ENCODE data around the gene FAM209B.
"Not testable (repeated sequence)": the region's sequence is repeated elsewhere in the genome, so short reads cannot be mapped to it uniquely, and the experiment has no call there.

FAM209B gene

GRCh38 chr20:56540415-56540814 is 7.4 kb downstream of the FAM209B start:
- no peak for DNase-seq (ENCODE audit: low read depth in 2 of 2)

- DNase-seq (ENCODE audit: low read depth in 2 of 2) = no peak
These were observed 9.5 kb downstream of the FAM209B start for GRCh38 chr20:56542489-56543030.

- DNase-seq (ENCODE audit: low read depth in 2 of 2) = no peak
These were observed 18.5 kb downstream of the FAM209B start for GRCh38 chr20:56551571-56551970.

- DNase-seq (ENCODE audit: low read depth in 2 of 2) = no peak
These were observed 20.0 kb downstream of the FAM209B start for GRCh38 chr20:56552911-56553629.

GRCh38 chr20:56554869-56555268 is 21.8 kb downstream of the FAM209B start:
- no peak for DNase-seq (ENCODE audit: low read depth in 2 of 2)

- no peak for DNase-seq (ENCODE audit: low read depth in 2 of 2)
These were observed 25.9 kb downstream of the FAM209B start for GRCh38 chr20:56558968-56559367.

GRCh38 chr20:56564526-56564925 is 31.5 kb downstream of the FAM209B start:
- DNase-seq (ENCODE audit: low read depth in 2 of 2) = not testable (repeated sequence)

- no peak for DNase-seq (ENCODE audit: low read depth in 2 of 2)
These were observed 32.5 kb downstream of the FAM209B start for GRCh38 chr20:56565511-56565910.

GRCh38 chr20:56566621-56567020 is 33.6 kb downstream of the FAM209B start:
- DNase-seq (ENCODE audit: low read depth in 2 of 2) = no peak

- no peak for DNase-seq (ENCODE audit: low read depth in 2 of 2)
These were observed 37.8 kb downstream of the FAM209B start for GRCh38 chr20:56570832-56571231.

GRCh38 chr20:56572172-56572571 is 39.1 kb downstream of the FAM209B start:
- no peak for DNase-seq (ENCODE audit: low read depth in 2 of 2)

- DNase-seq (ENCODE audit: low read depth in 2 of 2) = no peak
These were observed 40.9 kb downstream of the FAM209B start for GRCh38 chr20:56573986-56574385.

GRCh38 chr20:56574531-56575142 is 41.6 kb downstream of the FAM209B start:
- DNase-seq (ENCODE audit: low read depth in 2 of 2) = no peak

GRCh38 chr20:56575157-56575556 is 42.1 kb downstream of the FAM209B start:
- DNase-seq (ENCODE audit: low read depth in 2 of 2) = no peak

- DNase-seq (ENCODE audit: low read depth in 2 of 2) = no peak
These were observed 42.9 kb downstream of the FAM209B start for GRCh38 chr20:56575961-56576360.

GRCh38 chr20:56579301-56579710 is 46.3 kb downstream of the FAM209B start:
- DNase-seq (ENCODE audit: low read depth in 2 of 2) = no peak

GRCh38 chr20:56580226-56580625 is 47.2 kb downstream of the FAM209B start:
- no peak for DNase-seq (ENCODE audit: low read depth in 2 of 2)

GRCh38 chr20:56581701-56582100 is 48.7 kb downstream of the FAM209B start:
- DNase-seq (ENCODE audit: low read depth in 2 of 2) = no peak

GRCh38 chr20:56582542-56582941 is 49.5 kb downstream of the FAM209B start:
- no peak for DNase-seq (ENCODE audit: low read depth in 2 of 2)

GRCh38 chr20:56584916-56585315 is 51.9 kb downstream of the FAM209B start:
- DNase-seq (ENCODE audit: low read depth in 2 of 2) = no peak
